Measurements from ENCODE around the gene PPP1R10. TPM values are rescaled to one million over a fixed set of nuclear protein-coding genes. Genes with fewer than 3 reads are reported as not detected.

The PPP1R10 gene
- total and polyA plus RNA-seq, 2 of the 13 experiments (the other 11 are each of a cell fraction or from before 2014, with no cell fraction given) = 26.3 to 38.4 TPM

GRCh38 chr6:30590509-30590908 is 26.5 kb downstream of the PPP1R10 start:
- WGBS (ENCODE audit: low lambda C conversion rate) = 96% methylated on average over 7 of the region's 8 CpGs
- CTCF ChIA-PET (ENCODE audit: low intra/inter-chr PET ratio, low total read pairs) = no interaction called here
- Histone ChIP-seq H3K4me2 (ENCODE audit: low read depth, low read length) (no peak overlapping the region), H3K9me3 (ENCODE audit: low read length) (no peaks in the 10 kb centered on the region), H3K4me1 (ENCODE audit: insufficient read depth, low read length) (no peaks in the 10 kb centered on the region), H3K27me3 (ENCODE audit: control insufficient read depth in 1 of 2, insufficient read depth in 2 of 2, low read length in 2 of 2) (no peaks in the 10 kb centered on the region), H2AFZ (ENCODE audit: low read length) (no peak overlapping the region), H4K20me1 (ENCODE audit: insufficient read depth, low read length) (no peaks in the 10 kb centered on the region), H3K4me3 (replicated peaks in 1 of 3; ENCODE audit: insufficient read depth in 1 of 3, low read depth in 2 of 3, low read length in 3 of 3) (no peak overlapping the region), H3K9ac (ENCODE audit: insufficient read depth, low read depth, low read length) (no peak overlapping the region), H3K79me2 (ENCODE audit: insufficient read depth, low read length) (no peaks in the 10 kb centered on the region), H3K27ac (ENCODE audit: extremely low read length, insufficient read depth, low read length) (no peak overlapping the region), H3K36me3 (replicated peaks in 1 of 2; ENCODE audit: control insufficient read depth in 1 of 2, insufficient read depth in 2 of 2, low read length in 2 of 2) (peaks cover 27 to 73% of the 10 kb centered on the region in 2 experiments)
- intact Hi-C loops (cut with micrococcal nuclease; ENCODE audit: unreplicated experiment) (no loop called here), in situ Hi-C loops (cut with HindIII; ENCODE audit: extremely low pct_ligation_motif_present, low pct_unique_long_range_greater_than_20kb) (no loop called here)
- no peak for TF ChIP-seq TAF15 (IDR thresholded peaks at IDR 0.05; ENCODE audit: low read depth, low read length, poor library complexity, severe bottlenecking)
- no peak for TF ChIP-seq MEF2D (CRISPR knock-in tag; IDR thresholded peaks at IDR 0.05)
- no peak for TF ChIP-seq KLF13 (CRISPR knock-in tag; IDR thresholded peaks at IDR 0.05)
- TF ChIP-seq AGO1 (IDR thresholded peaks at IDR 0.05; ENCODE audit: low read depth, low read length, poor library complexity, severe bottlenecking) = no peak
- TF ChIP-seq HHEX (CRISPR knock-in tag; IDR thresholded peaks at IDR 0.05) = no peak
- TF ChIP-seq ZNF546 (CRISPR knock-in tag; conservative IDR thresholded peaks at IDR 0.05) = no peak
- POLR2A ChIA-PET = interaction anchor here (1.6 to 2.0 kb wide), 3 partner anchors 10 to 23 kb away, joined by 7 to 16 read pairs (median 7); partner anchors contain the start of gene ABCF1
- no peak for DNase-seq (ENCODE audit: low spot score)
- no peak for FAIRE-seq
- no peak for ATAC-seq
- BruUV-seq (replicated peaks) = no TSS peak

GRCh38 chr6:30589754-30590358 is 27.2 kb downstream of the PPP1R10 start:
- ATAC-seq = peak; percentile 11; the same call in 2 of the 3 replicates
- in situ Hi-C loops (cut with HindIII; ENCODE audit: extremely low pct_ligation_motif_present, low pct_unique_long_range_greater_than_20kb) = no loop called here
- POLR2A ChIA-PET = interaction anchor here (1.6 to 2.0 kb wide), 3 partner anchors 11 to 24 kb away, joined by 7 to 16 read pairs (median 7); partner anchors contain the start of gene ABCF1

More at GRCh38 chr6:30589754-30590358, 27.2 kb downstream of the PPP1R10 start:
- Histone ChIP-seq H3K9ac (ENCODE audit: insufficient read depth, low read depth, low read length) (no peak overlapping the region), H3K79me2 (ENCODE audit: insufficient read depth, low read length) (no peaks in the 10 kb centered on the region), H3K4me3 (replicated peaks in 1 of 3; ENCODE audit: insufficient read depth in 1 of 3, low read depth in 2 of 3, low read length in 3 of 3) (no peak overlapping the region), H4K20me1 (ENCODE audit: insufficient read depth, low read length) (no peaks in the 10 kb centered on the region), H3K9me3 (ENCODE audit: low read length) (no peaks in the 10 kb centered on the region), H3K4me1 (ENCODE audit: insufficient read depth, low read length) (no peaks in the 10 kb centered on the region), H3K27me3 (ENCODE audit: control insufficient read depth in 1 of 2, insufficient read depth in 2 of 2, low read length in 2 of 2) (no peaks in the 10 kb centered on the region), H2AFZ (ENCODE audit: low read length) (no peak overlapping the region), H3K36me3 (replicated peaks in 1 of 2; ENCODE audit: control insufficient read depth in 1 of 2, insufficient read depth in 2 of 2, low read length in 2 of 2) (peaks cover 33 to 79% of the 10 kb centered on the region in 2 experiments), H3K27ac (ENCODE audit: extremely low read length, insufficient read depth, low read length) (no peak overlapping the region), H3K4me2 (ENCODE audit: low read depth, low read length) (no peak overlapping the region)
- TF ChIP-seq RBM22 (optimal IDR thresholded peaks at IDR 0.05; ENCODE audit: low read length) (peak; percentile 66), ZBTB20 (CRISPR knock-in tag; IDR thresholded peaks at IDR 0.05; ENCODE audit: borderline replicate concordance, low read depth) (no peak), RBFOX2 (IDR thresholded peaks at IDR 0.05; ENCODE audit: low read depth, low read length) (0 out of 2 replicates have a peak, but pooled peaks have one; percentile 20), KAT8 (CRISPR knock-in tag; IDR thresholded peaks at IDR 0.05) (no peak)
- no TSS peak for BruUV-seq (replicated peaks)
- no peak for DNase-seq (ENCODE audit: low spot score)
- WGBS (ENCODE audit: low lambda C conversion rate) = 97% methylated on average over 15 of the region's 15 CpGs
- CTCF ChIA-PET (ENCODE audit: low intra/inter-chr PET ratio, low total read pairs) = no interaction called here
- intact Hi-C loops (cut with micrococcal nuclease; ENCODE audit: unreplicated experiment) = no loop called here
- no peak for FAIRE-seq
